RWPE2 (cell line): ENCODE data around the gene FLG2.
A peak's percentile ranks its signal among the peaks of the same experiment; 100 is the strongest.
"Not testable (repeated sequence)": the region's sequence is repeated elsewhere in the genome, so short reads cannot be mapped to it uniquely, and the experiment has no call there.

Experiments
- ATAC-seq: fragments of 200-7000 bp; cut with Tn5 transposase; 3 replicates; pipeline ENCODE4 v1.9.1; 2021; ENCODE audit warnings: low read depth
- DNase-seq: peaks from one replicate; pipeline ENCODE4 v3.0.0-alpha.2; 2020; ENCODE audit warnings: low spot score
- H3K27ac ChIP-seq: fragments of 450-650 bp; 2 replicates; pipeline ENCODE4 v1.5.1; 2017; ENCODE audit warnings: mild to moderate bottlenecking; ENCODE audit not compliant: poor library complexity, severe bottlenecking
- H3K27me3 ChIP-seq: fragments of 250-450 bp; sonication (Bioruptor Pico); 2 replicates; pipeline ENCODE4 v1.5.1; 2021; ENCODE audit warnings: mild to moderate bottlenecking, moderate library complexity; ENCODE audit not compliant: insufficient read depth, poor library complexity, severe bottlenecking
- H3K36me3 ChIP-seq: fragments of 250-450 bp; sonication (Bioruptor Pico); 2 replicates; pipeline ENCODE4 v1.5.1; 2020; ENCODE audit warnings: low read depth, mild to moderate bottlenecking, moderate library complexity
- H3K4me1 ChIP-seq: fragments of 250-450 bp; sonication (Bioruptor Pico); 2 replicates; pipeline ENCODE4 v1.5.1; 2021; ENCODE audit warnings: mild to moderate bottlenecking, moderate library complexity; ENCODE audit not compliant: insufficient read depth, poor library complexity, severe bottlenecking
- H3K4me3 ChIP-seq: fragments of 250-450 bp; sonication (Bioruptor Pico); 2 replicates; pipeline ENCODE4 v1.5.1; 2021; ENCODE audit warnings: mild to moderate bottlenecking, moderate library complexity; ENCODE audit not compliant: severe bottlenecking
- H3K9me3 ChIP-seq: fragments of 250-450 bp; sonication (Bioruptor Pico); 2 replicates; pipeline ENCODE4 v1.5.1; 2021; ENCODE audit warnings: mild to moderate bottlenecking, moderate library complexity; ENCODE audit not compliant: severe bottlenecking

Gene FLG2

DNA sequence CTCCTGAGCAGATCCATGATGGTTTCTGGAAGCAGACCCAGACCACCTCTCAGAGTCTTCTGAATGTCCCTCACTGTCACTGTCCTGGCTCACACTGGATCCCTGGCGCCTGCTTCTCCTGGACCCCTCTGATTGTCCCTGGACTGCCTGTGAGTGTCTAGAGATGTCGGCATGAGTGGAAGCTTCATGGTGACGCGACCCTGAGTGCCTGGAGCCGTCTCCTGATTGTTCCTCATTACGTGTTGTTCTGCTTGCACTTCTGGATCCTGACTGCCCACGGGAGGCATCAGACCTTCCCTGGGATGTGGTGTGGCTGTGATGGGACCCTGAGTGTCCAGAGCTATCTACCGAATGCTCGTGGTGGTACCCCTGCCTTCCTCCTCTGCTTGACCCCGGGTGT is 53.7 kb downstream of the FLG2 start:
- not testable (repeated sequence) for H3K4me3 ChIP-seq, H3K36me3 ChIP-seq, H3K9me3 ChIP-seq, H3K4me1 ChIP-seq, ATAC-seq, H3K27ac ChIP-seq, H3K27me3 ChIP-seq, DNase-seq

DNA sequence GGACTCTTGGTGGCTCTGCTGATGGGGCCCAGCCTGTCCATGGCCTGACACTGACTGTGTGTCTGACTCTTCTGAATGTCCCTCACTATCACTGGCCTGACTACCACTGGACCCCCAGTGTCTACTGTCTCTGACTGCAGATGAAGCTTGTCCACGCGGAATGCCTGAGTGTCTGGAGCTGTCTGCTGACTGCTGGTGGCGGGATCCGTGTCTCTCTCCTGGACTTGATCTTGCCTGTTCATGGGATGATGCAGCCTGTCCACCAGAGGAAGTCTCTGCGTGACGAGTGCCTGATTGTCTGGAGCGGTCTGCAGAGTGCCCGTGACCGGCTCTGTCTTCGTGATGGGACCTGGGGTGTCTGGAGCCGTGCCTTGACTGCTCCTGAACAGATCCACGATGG is 55.0 kb downstream of the FLG2 start:
- H3K27me3 ChIP-seq, H3K27ac ChIP-seq, H3K4me1 ChIP-seq, ATAC-seq, H3K9me3 ChIP-seq, H3K36me3 ChIP-seq, DNase-seq, H3K4me3 ChIP-seq: not testable (repeated sequence)

DNA sequence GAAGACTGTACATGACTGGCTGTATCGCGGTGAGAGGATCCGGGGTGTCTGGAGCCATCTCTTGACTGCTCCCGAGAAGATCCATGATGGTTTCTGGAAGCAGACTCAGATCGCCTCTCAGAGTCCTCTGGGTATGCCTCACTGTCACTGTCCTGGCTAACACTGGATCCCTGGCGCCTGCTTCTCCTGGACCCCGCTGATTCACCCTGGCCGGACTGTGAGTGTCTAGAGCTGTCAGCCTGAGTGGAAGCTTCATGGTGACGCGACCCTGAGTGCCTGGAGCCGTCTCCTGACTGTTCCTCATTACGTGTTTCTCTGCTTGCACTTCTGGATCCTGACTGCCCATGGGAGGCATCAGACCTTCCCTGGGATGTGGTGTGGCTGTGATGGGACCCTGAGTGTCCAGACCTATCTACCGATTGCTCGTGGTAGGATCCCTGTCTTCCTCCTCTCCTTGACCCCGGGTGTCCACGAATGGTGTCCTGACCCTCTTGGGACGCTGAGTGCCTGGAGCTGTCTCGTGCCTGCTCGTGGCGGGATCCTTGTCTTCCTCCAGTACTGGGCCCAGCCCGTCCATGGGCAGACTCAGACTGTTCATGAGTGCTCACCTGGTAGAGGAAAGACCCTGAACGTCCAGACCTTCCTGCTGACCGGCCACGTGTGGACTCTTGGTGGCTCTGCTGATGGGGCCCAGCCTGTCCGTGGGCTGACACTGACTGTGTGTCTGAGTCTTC is 56.5 kb downstream of the FLG2 start:
- not testable (repeated sequence) for H3K27ac ChIP-seq, H3K36me3 ChIP-seq, H3K4me3 ChIP-seq, H3K27me3 ChIP-seq, H3K9me3 ChIP-seq, ATAC-seq, H3K4me1 ChIP-seq
- peak; percentile 42 for DNase-seq
